IMR-90 (cell line): ENCODE measurements around the gene ENTPD1. TPM values are rescaled to one million over a fixed set of nuclear protein-coding genes. Genes with fewer than 3 reads are reported as not detected.

Experiments used
- ATAC-seq: fragments of 200-7000 bp; cut with Tn5 transposase; 2 replicates; pipeline ENCODE4 v1.9.1; 2020; ENCODE audit warnings: low read depth, mild to moderate bottlenecking, moderate library complexity
- BruUV-seq: library from RNA; stranded (reverse); fragments of 400-500 nt; replicated peaks from 2 replicates; lab custom pipeline; 2021; lab: Mats Ljungman, UMichigan
- CTCF ChIA-PET: fragments of 300-600 bp; formaldehyde crosslinking; extraction: SDS; loops from one replicate; lab custom pipeline; 2021; ENCODE audit warnings: antibody characterized with exemption; lab: Yijun Ruan, JAX
- POLR2A ChIA-PET: fragments of 300-600 bp; sonication (Branson Sonifier 250); formaldehyde crosslinking; loops from one replicate; lab custom pipeline; 2022; ENCODE audit warnings: antibody characterized with exemption; ENCODE audit not compliant: unreplicated experiment; lab: Charles Lee
- DNase-seq: peaks from one replicate; pipeline ENCODE4 v3.0.0; 2013
- H2AFZ ChIP-seq: replicated peaks from 2 replicates; pipeline ENCODE3; 2013; ENCODE audit warnings: low read length, mild to moderate bottlenecking; ENCODE audit not compliant: poor library complexity
- H2AK5ac ChIP-seq: 2 replicates; pipeline ENCODE4 v1.6.1; 2013; ENCODE audit warnings: low read depth, low read length, inconsistent platforms
- H2AK9ac ChIP-seq: replicated peaks from 2 replicates; pipeline ENCODE3; 2013; ENCODE audit warnings: mild to moderate bottlenecking, low read depth, low read length, moderate library complexity; ENCODE audit not compliant: poor library complexity
- H2BK120ac ChIP-seq: 2 replicates; pipeline ENCODE4 v1.6.1; 2013; ENCODE audit warnings: low read depth, low read length, inconsistent platforms
- H2BK15ac ChIP-seq: 3 replicates; pipeline ENCODE4 v1.6.1; 2013; ENCODE audit warnings: low read depth, low read length, inconsistent platforms
- H2BK20ac ChIP-seq: 2 replicates; pipeline ENCODE4 v1.6.1; 2013; ENCODE audit warnings: low read depth, mild to moderate bottlenecking, inconsistent platforms, low read length, moderate library complexity
- H2BK5ac ChIP-seq: 2 replicates; pipeline ENCODE4 v1.6.1; 2013; ENCODE audit warnings: mild to moderate bottlenecking, low read depth, low read length, inconsistent platforms; ENCODE audit not compliant: poor library complexity, severe bottlenecking
- H3K14ac ChIP-seq: replicated peaks from 2 replicates; pipeline ENCODE4 v1.6.1; 2013; ENCODE audit warnings: low read depth, low read length, inconsistent platforms
- H3K18ac ChIP-seq: 2 replicates; pipeline ENCODE4 v1.6.1; 2013; ENCODE audit warnings: low read depth, low read length, control low read depth
- H3K23ac ChIP-seq: 2 replicates; pipeline ENCODE4 v1.6.1; 2013; ENCODE audit warnings: low read depth, low read length, inconsistent platforms
- H3K27ac ChIP-seq: 2 replicates; pipeline ENCODE4 v1.5.1; 2013; ENCODE audit warnings: mild to moderate bottlenecking, control low read depth, low read length; ENCODE audit not compliant: insufficient read depth
- H3K27me3 ChIP-seq: 2 replicates; pipeline ENCODE4 v1.6.1; 2013; ENCODE audit warnings: low read length; ENCODE audit not compliant: control insufficient read depth, insufficient read depth
- H3K36me3 ChIP-seq: 2 replicates; pipeline ENCODE4 v1.6.1; 2013; ENCODE audit warnings: low read length, mixed read lengths; ENCODE audit not compliant: control insufficient read depth, insufficient read depth
- H3K4ac ChIP-seq: 2 replicates; pipeline ENCODE4 v1.6.1; 2013; ENCODE audit warnings: low read depth, low read length, inconsistent platforms
- H3K4me1 ChIP-seq: 2 replicates; pipeline ENCODE4 v1.6.1; 2013; ENCODE audit warnings: low read length, mixed read lengths; ENCODE audit not compliant: control insufficient read depth, insufficient read depth
- H3K4me2 ChIP-seq: 2 replicates; pipeline ENCODE4 v1.6.1; 2013; ENCODE audit warnings: low read depth, mild to moderate bottlenecking, control low read depth, low read length, moderate library complexity
- H3K4me3 ChIP-seq: 2 replicates; pipeline ENCODE4 v1.5.1; 2013; ENCODE audit warnings: low read depth, mild to moderate bottlenecking, control low read depth, low read length, moderate library complexity; ENCODE audit not compliant: insufficient read depth
- H3K56ac ChIP-seq: 2 replicates; pipeline ENCODE4 v1.6.1; 2013; ENCODE audit warnings: low read length, inconsistent platforms; ENCODE audit not compliant: insufficient read depth; ENCODE audit errors: extremely low read depth
- H3K79me1 ChIP-seq, 2 experiments: 2 replicates each; pipeline ENCODE4 v1.6.1; 2013; ENCODE audit warnings: low read length in 2 of 2, inconsistent platforms in 1 of 2, low read depth in 1 of 2
- H3K9ac ChIP-seq: 2 replicates; pipeline ENCODE4 v1.6.1; 2013; ENCODE audit warnings: low read depth, low read length, control low read depth
- H3K9me1 ChIP-seq: 2 replicates; pipeline ENCODE4 v1.6.1; 2013; ENCODE audit warnings: low read length, inconsistent platforms; ENCODE audit not compliant: insufficient read depth
- H3K9me3 ChIP-seq: 2 replicates; pipeline ENCODE4 v1.6.1; 2013; ENCODE audit warnings: low read length; ENCODE audit not compliant: control insufficient read depth, insufficient read depth
- H4K20me1 ChIP-seq: 2 replicates; pipeline ENCODE4 v1.6.1; 2013; ENCODE audit warnings: low read length, inconsistent platforms; ENCODE audit not compliant: insufficient read depth
- H4K5ac ChIP-seq: 2 replicates; pipeline ENCODE4 v1.6.1; 2013; ENCODE audit warnings: mild to moderate bottlenecking, low read depth, low read length, control low read depth
- H4K8ac ChIP-seq, 2 experiments: 2 replicates each; pipeline ENCODE4 v1.6.1; 2013; ENCODE audit warnings: low read depth in 2 of 2, low read length in 2 of 2, control low read depth in 1 of 2, inconsistent platforms in 1 of 2
- H4K91ac ChIP-seq: 2 replicates; pipeline ENCODE4 v1.6.1; 2013; ENCODE audit warnings: low read depth, low read length, inconsistent platforms; ENCODE audit not compliant: insufficient read depth
- CHD1 ChIP-seq: IDR thresholded peaks from 2 replicates; pipeline ENCODE4 v1.6.1; 2012; ENCODE audit warnings: low read depth, low read length, improper control_type of control experiment
- CTCF ChIP-seq: conservative IDR thresholded peaks from 2 replicates; pipeline ENCODE4 v1.5.1; 2012; ENCODE audit warnings: mild to moderate bottlenecking, low read depth, low read length, improper control_type of control experiment
- FOS ChIP-seq: fragments of 150-350 bp; IDR thresholded peaks from 2 replicates; pipeline ENCODE4 v1.6.1; 2016; ENCODE audit warnings: low read depth, low read length
- MAFK ChIP-seq: IDR thresholded peaks from 2 replicates; pipeline ENCODE4 v1.6.1; 2012; ENCODE audit warnings: low read depth, low read length, improper control_type of control experiment
- MAZ ChIP-seq: IDR thresholded peaks from 2 replicates; pipeline ENCODE4 v1.6.1; 2012; ENCODE audit warnings: low read depth, mild to moderate bottlenecking, low read length, improper control_type of control experiment, moderate library complexity, borderline replicate concordance
- MXI1 ChIP-seq: IDR thresholded peaks from 2 replicates; pipeline ENCODE4 v1.6.1; 2012; ENCODE audit warnings: low read depth, mild to moderate bottlenecking, low read length, moderate library complexity, borderline replicate concordance
- NFE2L2 ChIP-seq: fragments of 150-350 bp; IDR thresholded peaks from 2 replicates; pipeline ENCODE4 v1.6.1; 2016; ENCODE audit warnings: low read depth, mild to moderate bottlenecking, low read length
- RAD21 ChIP-seq: IDR thresholded peaks from 2 replicates; pipeline ENCODE4 v1.6.1; 2012; ENCODE audit warnings: low read length, improper control_type of control experiment
- RCOR1 ChIP-seq: IDR thresholded peaks from 2 replicates; pipeline ENCODE4 v1.6.1; 2012; ENCODE audit warnings: mild to moderate bottlenecking, low read length, improper control_type of control experiment; ENCODE audit not compliant: insufficient replicate concordance
- SMC3 ChIP-seq: fragments of 150-350 bp; IDR thresholded peaks from 2 replicates; pipeline ENCODE4 v1.6.1; 2016; ENCODE audit warnings: low read depth, mild to moderate bottlenecking, antibody characterized with exemption, low read length, moderate library complexity
- USF2 ChIP-seq: fragments of 150-350 bp; IDR thresholded peaks from 2 replicates; pipeline ENCODE4 v1.6.1; 2017; ENCODE audit warnings: mild to moderate bottlenecking, antibody characterized with exemption, low read length, low read depth
- WGBS, 2 experiments: methylation state at CpG; one replicate each; pipeline versions ENCODE4 v1.1.5 to v1.1.7; 2013; ENCODE audit warnings: missing lambda C conversion rate in 2 of 2; ENCODE audit not compliant: insufficient read length in 1 of 2; ENCODE audit errors: extremely low coverage in 2 of 2; 5-methylcytosine and 5-hydroxymethylcytosine counted together
- dilution Hi-C: fragments of 300-500 bp; cut with HindIII; formaldehyde crosslinking; loops from one replicate; pipeline ENCODE4 v1.14.3; 2018; ENCODE audit warnings: low sequenced_read_pairs; ENCODE audit not compliant: unreplicated experiment
- in situ Hi-C: fragments of 300-500 bp; cut with MboI; formaldehyde crosslinking; loops from 3 replicates; pipeline ENCODE4 v1.14.3; 2019; ENCODE audit warnings: low sequenced_read_pairs, inconsistent platforms, mixed read lengths
- intact Hi-C: fragments of 100-400 bp; cut with micrococcal nuclease; formaldehyde crosslinking; loops from 2 replicates; pipeline ENCODE4 v1.10.0; 2022
- polyA plus RNA-seq, 3 experiments: library from polyadenylated mRNA; depleted of rRNA; stranded (reverse); fragments of >200 nt; gene quantifications; 2 replicates each; pipeline ENCODE4 v1.2.3, GENCODE V29; 2012; ENCODE audit warnings: low replicate concordance in 1 of 3
- total RNA-seq: library from RNA; depleted of rRNA; stranded (reverse); fragments of >200 nt; gene quantifications from 2 replicates; pipeline ENCODE4 v1.2.3, GENCODE V29; 2012

Gene ENTPD1
- total and polyA plus RNA-seq, 2 of the 4 experiments (the other 2 are of a cell fraction), result under 0.01 TPM; not detected in 1

DNA sequence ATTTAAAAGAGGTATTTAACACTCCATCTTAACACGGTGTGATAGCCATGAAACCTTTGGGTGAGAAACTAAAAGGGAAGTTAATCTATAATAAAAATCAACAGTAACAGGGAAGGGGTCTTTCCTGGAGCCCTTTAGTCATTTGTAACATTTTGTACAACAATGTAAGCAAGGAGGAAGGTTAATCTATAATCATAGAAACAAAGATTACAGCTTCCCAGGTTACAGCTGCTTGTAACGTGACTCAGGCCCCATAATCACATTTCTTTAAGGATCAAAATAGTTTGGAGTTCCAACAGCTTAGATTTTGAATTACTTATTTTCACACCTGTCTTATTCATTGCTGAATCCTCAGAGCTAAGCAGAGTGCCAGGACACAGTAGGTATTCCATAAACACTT lies 133.9 kb downstream of the ENTPD1 start:
- Histone ChIP-seq H4K20me1 (no peaks in the 10 kb centered on the region), H3K4me1 (no peaks in the 10 kb centered on the region), H4K8ac (no peak overlapping the region), H3K18ac (no peak overlapping the region), H3K9me1 (no peaks in the 10 kb centered on the region), H2BK15ac (no peak overlapping the region), H3K14ac (no peak overlapping the region), H4K5ac (no peak overlapping the region), H3K36me3 (no peaks in the 10 kb centered on the region), H3K9me3 (no peaks in the 10 kb centered on the region), H2BK120ac (no peak overlapping the region), H3K4me2 (no peak overlapping the region), H2AK5ac (no peak overlapping the region), H2BK20ac (no peak overlapping the region), H3K4ac (no peak overlapping the region), H3K9ac (no peak overlapping the region), H3K23ac (no peak overlapping the region), H2BK5ac (no peak overlapping the region), H3K4me3 (no peak overlapping the region), H2AK9ac (no peak overlapping the region), H3K79me1 (no peaks in the 10 kb centered on the region; a peak in 1 of 4 replicates), H3K56ac (no peak overlapping the region), H3K27me3 (no peaks in the 10 kb centered on the region), H4K91ac (no peak overlapping the region), H2AFZ (no peak overlapping the region), H3K27ac (no peak overlapping the region)
- DNase-seq (no peak), ATAC-seq (no peak)
- ChIA-PET CTCF (interaction anchor here (2.9 kb wide), 1 partner anchor 18 kb away, joined by 7 read pairs; the partner anchor contains the start of gene CC2D2B), POLR2A (no interaction called here)
- intact Hi-C loops, result no loop called here
- dilution Hi-C loops, result no loop called here
- in situ Hi-C loops, result no loop called here
- BruUV-seq, result no TSS peak
- no CpG with 5 or more reads among the region's 2 CpGs for WGBS, 2 experiments
- TF ChIP-seq FOS (no peak), MAFK (no peak), NFE2L2 (no peak), CHD1 (no peak), RCOR1 (no peak), RAD21 (no peak), MXI1 (no peak), CTCF (no peak), USF2 (no peak), MAZ (no peak), SMC3 (no peak)
